HT1080 (cell line): ENCODE results near the gene VPS18. TPM values are rescaled to one million over a fixed set of nuclear protein-coding genes. Genes with fewer than 3 reads are reported as not detected.

ENCODE experiments used
- small RNA-seq: library from RNA; depleted of rRNA; stranded (forward); fragments of <200 nt; gene quantifications from one replicate; pipeline ENCODE3, GENCODE V24; 2014
- total RNA-seq: library from RNA; depleted of rRNA; stranded (reverse); fragments of >200 nt; shearing (Covaris generic); gene quantifications from 2 replicates; pipeline ENCODE4 v1.2.3, GENCODE V29; 2014; rRNA removed

VPS18 gene
- total RNA-seq, 1 experiment from 2014 or later: 36.4 TPM

Small RNA genes lying within 50 kb of the gene (small RNA-seq; reads per million reads assigned to genes)
- gene AC025166.1 (not detected), gene ISCA1P4 (not detected)

Other genes starting within 250 kb of the VPS18 start
- gene RAD51, start 199.3 kb upstream of the VPS18 start, total RNA-seq: 10.9 and 17.7 TPM in 2 replicates
- gene RMDN3, start 139.2 kb upstream of the VPS18 start, total RNA-seq: 12.9 and 26.9 TPM in 2 replicates
- 0.51 TPM in 1 of 2 replicates, not detected in the other for gene GCHFR, start 130.4 kb upstream of the VPS18 start, total RNA-seq
- 0.16 and 0.27 TPM in 2 replicates for gene C15orf62, start 124.5 kb upstream of the VPS18 start, total RNA-seq
- gene ZFYVE19, start 87.4 kb upstream of the VPS18 start, total RNA-seq: 18.4 and 22.3 TPM in 2 replicates
- gene DNAJC17, start 87.0 kb upstream of the VPS18 start, total RNA-seq: 28.0 and 40.7 TPM in 2 replicates
- not detected in 2 replicates for gene PPP1R14D, start 65.7 kb upstream of the VPS18 start, total RNA-seq
- gene SPINT1, start 50.4 kb upstream of the VPS18 start, total RNA-seq: 0.35 and 0.63 TPM in 2 replicates
- gene RHOV, start 20.2 kb upstream of the VPS18 start, total RNA-seq: 0.43 and 1.5 TPM in 2 replicates
- 0.20 and 0.31 TPM in 2 replicates for gene DLL4, start 34.9 kb downstream of the VPS18 start, total RNA-seq
- gene CHAC1, start 59.0 kb downstream of the VPS18 start, total RNA-seq: 9.4 and 11.8 TPM in 2 replicates
- gene INO80, start 221.8 kb downstream of the VPS18 start, total RNA-seq: 27.6 and 46.3 TPM in 2 replicates